OCI-LY3 (cell line): ENCODE data around the gene CLCN1.

ENCODE experiments used
- CTCF ChIP-seq: fragments of 200-600, 300-600 bp; sonication (generic); IDR thresholded peaks from 2 replicates; pipeline ENCODE4 v1.5.1; 2014; ENCODE audit warnings: antibody characterized with exemption, low read length, low read depth
- EZH2phosphoT487 ChIP-seq: fragments of 200-600 bp; shearing (Covaris generic); IDR thresholded peaks from 2 replicates; pipeline ENCODE4 v1.6.1; 2018; ENCODE audit warnings: antibody characterized with exemption, mixed run types, low read depth

DNA sequence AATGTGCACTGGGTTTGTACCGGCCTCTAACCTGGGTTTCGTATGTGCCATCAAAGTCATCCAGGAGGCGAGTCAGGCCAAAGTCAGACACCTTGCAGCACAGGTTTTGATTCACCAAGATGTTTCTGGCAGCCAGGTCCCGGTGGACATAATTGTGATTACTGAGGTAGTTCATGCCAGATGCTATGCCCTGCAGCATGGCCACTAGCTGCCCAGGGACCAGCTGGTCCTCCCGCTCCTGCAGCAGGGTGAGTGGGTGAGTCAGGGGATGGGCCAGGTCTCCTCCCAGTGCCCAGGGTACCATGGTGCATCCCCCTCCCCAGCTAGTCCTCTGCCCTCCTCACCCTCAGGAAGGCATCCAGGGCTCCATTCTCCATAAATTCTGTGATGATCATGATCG is 78.9 kb downstream of the CLCN1 start:
- no peak for TF ChIP-seq CTCF
- TF ChIP-seq EZH2phosphoT487 = no peak
